NCI-H2029 (cell line): ENCODE data around the gene N4BP2L2.

ENCODE experiments used
- DNase-seq: peaks from one replicate; lab custom pipeline; 2025; lab: John Stamatoyannopoulos, UW

Gene N4BP2L2

GRCh38 chr13:32468502-32469142 is 70.0 kb downstream of the N4BP2L2 start:
- no peak for DNase-seq

GRCh38 chr13:32456591-32456990 is 82.0 kb downstream of the N4BP2L2 start:
- no peak for DNase-seq

- DNase-seq, result no peak
Measured at GRCh38 chr13:32455594-32455903, 83.0 kb downstream of the N4BP2L2 start.

GRCh38 chr13:32454886-32455593 is 83.6 kb downstream of the N4BP2L2 start:
- no peak for DNase-seq

GRCh38 chr13:32453981-32454380 is 84.6 kb downstream of the N4BP2L2 start:
- DNase-seq, result no peak

- DNase-seq, result no peak
Measured at GRCh38 chr13:32448972-32449371, 89.6 kb downstream of the N4BP2L2 start.

- DNase-seq, result no peak
Measured at GRCh38 chr13:32447894-32448623, 90.5 kb downstream of the N4BP2L2 start.

GRCh38 chr13:32446773-32447465 is 91.7 kb downstream of the N4BP2L2 start:
- DNase-seq, result no peak

GRCh38 chr13:32446220-32446619 is 92.4 kb downstream of the N4BP2L2 start:
- no peak for DNase-seq

GRCh38 chr13:32445461-32445860 is 93.1 kb downstream of the N4BP2L2 start:
- DNase-seq, result no peak

- no peak for DNase-seq
Measured at GRCh38 chr13:32443111-32443510, 95.5 kb downstream of the N4BP2L2 start.

GRCh38 chr13:32438871-32439270 is 99.7 kb downstream of the N4BP2L2 start:
- DNase-seq, result no peak

GRCh38 chr13:32432856-32433255 is 105.7 kb downstream of the N4BP2L2 start:
- DNase-seq, result no peak

GRCh38 chr13:32431361-32431760 is 107.2 kb downstream of the N4BP2L2 start:
- DNase-seq, result no peak

GRCh38 chr13:32430018-32430747 is 108.4 kb downstream of the N4BP2L2 start:
- no peak for DNase-seq

GRCh38 chr13:32429433-32429909 is 109.1 kb downstream of the N4BP2L2 start:
- DNase-seq, result no peak

GRCh38 chr13:32428581-32429432 is 109.8 kb downstream of the N4BP2L2 start:
- no peak for DNase-seq

- DNase-seq, result no peak
Measured at GRCh38 chr13:32427852-32428580, 110.6 kb downstream of the N4BP2L2 start, which contains the start of gene N4BP2L1. N4BP2L1 (minus strand) TSS chr13:32428130; CDS start chr13:32428082, 48 bp downstream.

- peak; percentile 20 for DNase-seq
Measured at GRCh38 chr13:32426990-32427851, 111.4 kb downstream of the N4BP2L2 start.
